Liver (tissue), 3 donors: Measurements from ENCODE around the gene OR51E2.

Experiments
- ATF3 ChIP-seq: IDR thresholded peaks from 2 replicates; pipeline ENCODE4 v1.6.1; 2016; ENCODE audit warnings: antibody characterized with exemption
- CTCF ChIP-seq: fragments of 150-350 bp; IDR thresholded peaks from 2 replicates; pipeline ENCODE4 v1.5.1; 2017; ENCODE audit warnings: improper control_type of control experiment, low read depth, low read length; ENCODE audit not compliant: missing input control
- EGR1 ChIP-seq, 2 donors: IDR thresholded peaks; 2 replicates each; pipeline ENCODE4 v1.6.1; 2016 to 2018; ENCODE audit warnings: antibody characterized with exemption in 2 of 2, low read depth in 2 of 2
- GABPA ChIP-seq, 2 donors: IDR thresholded peaks in 1 of 2; conservative IDR thresholded peaks in 1 of 2; 2 replicates each; pipeline ENCODE4 v1.6.1; 2016; ENCODE audit warnings: antibody characterized with exemption in 2 of 2, mild to moderate bottlenecking in 1 of 2, moderate library complexity in 1 of 2
- HNF4G ChIP-seq: IDR thresholded peaks from 2 replicates; pipeline ENCODE4 v1.6.1; 2016; ENCODE audit warnings: antibody characterized with exemption
- MAX ChIP-seq: IDR thresholded peaks from 2 replicates; pipeline ENCODE4 v1.6.1; 2016; ENCODE audit warnings: antibody characterized with exemption
- RAD21 ChIP-seq, 2 donors: IDR thresholded peaks; 2 replicates each; pipeline ENCODE4 v1.6.1; 2016; ENCODE audit warnings: antibody characterized with exemption in 2 of 2, mild to moderate bottlenecking in 2 of 2
- REST ChIP-seq: IDR thresholded peaks from 2 replicates; pipeline ENCODE4 v1.6.1; 2016; ENCODE audit warnings: antibody characterized with exemption, mild to moderate bottlenecking
- RXRA ChIP-seq, 2 donors: IDR thresholded peaks; 2 replicates each; pipeline ENCODE4 v1.6.1; 2017 to 2018; ENCODE audit warnings: antibody characterized with exemption in 2 of 2, mild to moderate bottlenecking in 1 of 2
- SP1 ChIP-seq: IDR thresholded peaks from 2 replicates; pipeline ENCODE4 v1.6.1; 2018; ENCODE audit warnings: antibody characterized with exemption, mild to moderate bottlenecking
- TAF1 ChIP-seq: conservative IDR thresholded peaks from 2 replicates; pipeline ENCODE4 v1.6.1; 2016; ENCODE audit warnings: antibody characterized with exemption, mild to moderate bottlenecking
- YY1 ChIP-seq: IDR thresholded peaks from 2 replicates; pipeline ENCODE4 v1.6.1; 2016; ENCODE audit warnings: antibody characterized with exemption, mild to moderate bottlenecking
- donor health status: healthy.
- donor health status: healthy.

- TF ChIP-seq CTCF (no peak), TAF1 (no peak), SP1 (no peak), RXRA (IDR thresholded peaks at IDR 0.05) (no peak), REST (no peak), RAD21 (IDR thresholded peaks at IDR 0.05) (no peak), MAX (no peak), ATF3 (no peak), YY1 (no peak), EGR1 (IDR thresholded peaks at IDR 0.05; ENCODE audit: low read depth in 2 of 2) (no peak), HNF4G (no peak), GABPA (IDR thresholded peaks at IDR 0.05 in 1 of 2, conservative IDR thresholded peaks at IDR 0.05 in 1 of 2) (no peak)
Measured at GRCh38 chr11:4714300-4714699, 16.6 kb upstream of the OR51E2 start.
